ENCODE results near the gene ODC1. TPM values are rescaled to one million over a fixed set of nuclear protein-coding genes. Genes with fewer than 3 reads are reported as not detected.
"Not testable (repeated sequence)": the region's sequence is repeated elsewhere in the genome, so short reads cannot be mapped to it uniquely, and the experiment has no call there.

ODC1 gene
- 33.1 TPM for total RNA-seq

GRCh38 chr2:10447895-10448575, at the start of gene ODC1:
ODC1 (minus strand) TSS chr2:10448327; CDS start chr2:10445032, 3,295 bp downstream.
- intact Hi-C loops (cut with DNase I): no loop called here
- peak; percentile 95 for ATAC-seq

GRCh38 chr2:10497797-10498251, 49.7 kb upstream of the ODC1 start:
- DNase-seq (ENCODE audit: low spot score) (peak; percentile 42), ATAC-seq (no peak)
- intact Hi-C loops (cut with DNase I): no loop called here

More at GRCh38 chr2:10447895-10448575, at the start of gene ODC1:
- DNase-seq (ENCODE audit: low spot score): peak; percentile 98

GRCh38 chr2:10495988-10496313, 47.8 kb upstream of the ODC1 start:
- peak; percentile 8 for DNase-seq (ENCODE audit: low spot score)
- intact Hi-C loops (cut with DNase I): no loop called here
- ATAC-seq: no peak

GRCh38 chr2:10495311-10495987, 47.3 kb upstream of the ODC1 start:
- no peak for ATAC-seq
- intact Hi-C loops (cut with DNase I): no loop called here
- peak; percentile 43 for DNase-seq (ENCODE audit: low spot score)

GRCh38 chr2:10494351-10495066, 46.4 kb upstream of the ODC1 start:
- ATAC-seq: no peak
- intact Hi-C loops (cut with DNase I): no loop called here
- DNase-seq (ENCODE audit: low spot score): peak; percentile 47

GRCh38 chr2:10493634-10494281, 45.6 kb upstream of the ODC1 start:
- DNase-seq (ENCODE audit: low spot score) (peak; percentile 51), ATAC-seq (no peak)
- intact Hi-C loops (cut with DNase I): no loop called here

- DNase-seq (ENCODE audit: low spot score): no peak
- intact Hi-C loops (cut with DNase I): no loop called here
- ATAC-seq: no peak
Measured at GRCh38 chr2:10493075-10493633, 45.0 kb upstream of the ODC1 start.

GRCh38 chr2:10490806-10491291, 42.7 kb upstream of the ODC1 start:
- DNase-seq (ENCODE audit: low spot score) (peak; percentile 41), ATAC-seq (no peak)
- intact Hi-C loops (cut with DNase I): no loop called here

- ATAC-seq (no peak), DNase-seq (ENCODE audit: low spot score) (peak; percentile 9)
- intact Hi-C loops (cut with DNase I): no loop called here
Measured at GRCh38 chr2:10489842-10490555, 41.9 kb upstream of the ODC1 start.

GRCh38 chr2:10488142-10488541, 40.0 kb upstream of the ODC1 start:
- ATAC-seq; intact Hi-C loops (cut with DNase I): not testable (repeated sequence)

GRCh38 chr2:10487741-10488104, 39.6 kb upstream of the ODC1 start:
- intact Hi-C loops (cut with DNase I); DNase-seq (ENCODE audit: low spot score); ATAC-seq: not testable (repeated sequence)

More at GRCh38 chr2:10488142-10488541, 40.0 kb upstream of the ODC1 start:
- peak; percentile 27 for DNase-seq (ENCODE audit: low spot score)

- intact Hi-C loops (cut with DNase I): no loop called here
- ATAC-seq (no peak), DNase-seq (ENCODE audit: low spot score) (peak; percentile 32)
Measured at GRCh38 chr2:10487081-10487740, 39.1 kb upstream of the ODC1 start.

- intact Hi-C loops (cut with DNase I): no loop called here
- DNase-seq (ENCODE audit: low spot score) (peak; percentile 28), ATAC-seq (no peak)
Measured at GRCh38 chr2:10486601-10487079, 38.5 kb upstream of the ODC1 start.

GRCh38 chr2:10486091-10486490, 38.0 kb upstream of the ODC1 start:
- ATAC-seq: no peak
- no peak for DNase-seq (ENCODE audit: low spot score)
- intact Hi-C loops (cut with DNase I): no loop called here

GRCh38 chr2:10482913-10483312, 34.8 kb upstream of the ODC1 start:
- ATAC-seq (no peak), DNase-seq (ENCODE audit: low spot score) (no peak)
- intact Hi-C loops (cut with DNase I): no loop called here

GRCh38 chr2:10482460-10482859, 34.3 kb upstream of the ODC1 start:
- intact Hi-C loops (cut with DNase I): no loop called here
- DNase-seq (ENCODE audit: low spot score) (no peak), ATAC-seq (no peak)

GRCh38 chr2:10481666-10482157, 33.6 kb upstream of the ODC1 start:
- no peak for DNase-seq (ENCODE audit: low spot score)
- ATAC-seq: no peak
- intact Hi-C loops (cut with DNase I): loop anchor here (2.0 kb wide), 1 partner anchor 343 kb away; no protein-coding TSS in a partner anchor
